Astrocyte (in vitro differentiated cells and primary cell): ENCODE results near the gene PPP1R9A. TPM values are rescaled to one million over a fixed set of nuclear protein-coding genes. Genes with fewer than 3 reads are reported as not detected.

Experiments
- DNase-seq: peaks from one replicate; pipeline ENCODE4 v3.0.0-alpha.2; 2010; ENCODE audit warnings: low read depth
- FAIRE-seq: peaks from 2 replicates; lab custom pipeline; 2011; peaks lifted over from hg19 to GRCh38; lab: Jason Lieb, UNC
- H2AFZ ChIP-seq: 2 replicates; pipeline ENCODE4 v1.6.0; 2012; ENCODE audit warnings: low read depth, low read length, inconsistent platforms
- H3K27ac ChIP-seq: 2 replicates; pipeline ENCODE4 v1.5.1; 2011; ENCODE audit warnings: low read depth, low read length, inconsistent platforms
- H3K27me3 ChIP-seq: 2 replicates; pipeline ENCODE4 v1.6.0; 2011; ENCODE audit warnings: low read length, inconsistent platforms; ENCODE audit not compliant: insufficient read depth
- H3K36me3 ChIP-seq: 2 replicates; pipeline ENCODE4 v1.5.1; 2011; ENCODE audit warnings: low read length, inconsistent platforms; ENCODE audit not compliant: insufficient read depth
- H3K4me1 ChIP-seq: 2 replicates; pipeline ENCODE4 v1.5.1; 2011; ENCODE audit warnings: low read length, inconsistent platforms; ENCODE audit not compliant: insufficient read depth
- H3K4me2 ChIP-seq: 2 replicates; pipeline ENCODE4 v1.6.0; 2012; ENCODE audit warnings: low read length, inconsistent platforms
- H3K4me3 ChIP-seq: 2 replicates; pipeline ENCODE4 v1.5.1; 2011; ENCODE audit warnings: low read depth, mild to moderate bottlenecking, low read length, inconsistent platforms; ENCODE audit not compliant: insufficient read depth
- H3K79me2 ChIP-seq: 2 replicates; pipeline ENCODE4 v1.6.0; 2012; ENCODE audit warnings: mild to moderate bottlenecking, low read length, inconsistent platforms; ENCODE audit not compliant: insufficient read depth
- H3K9ac ChIP-seq: 2 replicates; pipeline ENCODE4 v1.6.0; 2012; ENCODE audit warnings: mild to moderate bottlenecking, low read length, inconsistent platforms
- H3K9me3 ChIP-seq: 2 replicates; pipeline ENCODE4 v1.5.1; 2012; ENCODE audit warnings: low read depth, mild to moderate bottlenecking, low read length, inconsistent platforms; ENCODE audit not compliant: insufficient read depth
- H4K20me1 ChIP-seq: 2 replicates; pipeline ENCODE4 v1.6.0; 2012; ENCODE audit warnings: low read length, inconsistent platforms; ENCODE audit not compliant: insufficient read depth
- H3K27ac Mint-ChIP-seq: one replicate; pipeline ENCODE4 v1.8.0; 2021; ENCODE audit warnings: mild to moderate bottlenecking, mixed read lengths; ENCODE audit not compliant: unreplicated experiment
- H3K27me3 Mint-ChIP-seq: one replicate; pipeline ENCODE4 v1.8.0; 2021; ENCODE audit warnings: low read depth, mixed read lengths; ENCODE audit not compliant: unreplicated experiment
- H3K36me3 Mint-ChIP-seq: one replicate; pipeline ENCODE4 v1.8.0; 2021; ENCODE audit warnings: low read depth, mixed read lengths; ENCODE audit not compliant: unreplicated experiment
- H3K4me1 Mint-ChIP-seq: one replicate; pipeline ENCODE4 v1.8.0; 2021; ENCODE audit warnings: low read depth, mixed read lengths; ENCODE audit not compliant: unreplicated experiment
- H3K4me3 Mint-ChIP-seq: one replicate; pipeline ENCODE4 v1.8.0; 2021; ENCODE audit warnings: mild to moderate bottlenecking, moderate library complexity, mixed read lengths; ENCODE audit not compliant: unreplicated experiment
- H3K9me3 Mint-ChIP-seq: one replicate; pipeline ENCODE4 v1.8.0; 2021; ENCODE audit warnings: mild to moderate bottlenecking, mixed read lengths; ENCODE audit not compliant: unreplicated experiment
- EZH2 ChIP-seq: IDR thresholded peaks from 2 replicates; pipeline ENCODE4 v1.6.1; 2012; ENCODE audit warnings: mild to moderate bottlenecking, low read length, inconsistent platforms; ENCODE audit not compliant: insufficient read depth
- total RNA-seq: library from RNA; stranded (reverse); gene quantifications from 2 replicates; pipeline ENCODE4 v1.2.1, GENCODE V29; 2021
- TF ChIP-seq, protein P1 (sequence below): IDR thresholded peaks from 2 replicates; pipeline ENCODE4 v1.5.1; 2011; ENCODE audit warnings: low read depth, mild to moderate bottlenecking, inconsistent platforms, low read length, moderate library complexity; ENCODE audit not compliant: insufficient read depth

Gene PPP1R9A
- total RNA-seq, 1 donor from 2014 or later: 7.5 TPM

- Histone ChIP-seq H4K20me1 (no peaks in the 10 kb centered on the region), H2AFZ (no peak overlapping the region), H3K9me3 (no peaks in the 10 kb centered on the region), H3K4me1 (no peaks in the 10 kb centered on the region), H3K4me2 (no peak overlapping the region), H3K36me3 (no peaks in the 10 kb centered on the region), H3K79me2 (no peaks in the 10 kb centered on the region), H3K9ac (no peak overlapping the region), H3K4me3 (no peak overlapping the region), H3K27me3 (no peaks in the 10 kb centered on the region), H3K27ac (no peak overlapping the region)
- FAIRE-seq: no peak
- no peak for TF ChIP-seq EZH2
- TF ChIP-seq, protein P1, sequence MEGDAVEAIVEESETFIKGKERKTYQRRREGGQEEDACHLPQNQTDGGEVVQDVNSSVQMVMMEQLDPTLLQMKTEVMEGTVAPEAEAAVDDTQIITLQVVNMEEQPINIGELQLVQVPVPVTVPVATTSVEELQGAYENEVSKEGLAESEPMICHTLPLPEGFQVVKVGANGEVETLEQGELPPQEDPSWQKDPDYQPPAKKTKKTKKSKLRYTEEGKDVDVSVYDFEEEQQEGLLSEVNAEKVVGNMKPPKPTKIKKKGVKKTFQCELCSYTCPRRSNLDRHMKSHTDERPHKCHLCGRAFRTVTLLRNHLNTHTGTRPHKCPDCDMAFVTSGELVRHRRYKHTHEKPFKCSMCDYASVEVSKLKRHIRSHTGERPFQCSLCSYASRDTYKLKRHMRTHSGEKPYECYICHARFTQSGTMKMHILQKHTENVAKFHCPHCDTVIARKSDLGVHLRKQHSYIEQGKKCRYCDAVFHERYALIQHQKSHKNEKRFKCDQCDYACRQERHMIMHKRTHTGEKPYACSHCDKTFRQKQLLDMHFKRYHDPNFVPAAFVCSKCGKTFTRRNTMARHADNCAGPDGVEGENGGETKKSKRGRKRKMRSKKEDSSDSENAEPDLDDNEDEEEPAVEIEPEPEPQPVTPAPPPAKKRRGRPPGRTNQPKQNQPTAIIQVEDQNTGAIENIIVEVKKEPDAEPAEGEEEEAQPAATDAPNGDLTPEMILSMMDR: no peak
- Mint-ChIP-seq H3K4me1 (peaks cover 2% of the 10 kb centered on the region), H3K9me3 (no peaks in the 10 kb centered on the region), H3K27ac (no peak overlapping the region), H3K4me3 (no peak overlapping the region), H3K36me3 (peaks cover 2% of the 10 kb centered on the region), H3K27me3 (no peaks in the 10 kb centered on the region)
- no peak for DNase-seq
Measured at GRCh38 chr7:95245828-95246500, 338.6 kb downstream of the PPP1R9A start.

GRCh38 chr7:95246831-95247370 is 339.5 kb downstream of the PPP1R9A start:
- Histone ChIP-seq H3K4me3 (peak overlapping the region; percentile 18), H3K27ac (no peak overlapping the region), H2AFZ (peak overlapping the region; percentile 15), H3K36me3 (no peaks in the 10 kb centered on the region), H3K9ac (no peak overlapping the region), H4K20me1 (no peaks in the 10 kb centered on the region), H3K9me3 (no peaks in the 10 kb centered on the region), H3K4me1 (no peaks in the 10 kb centered on the region), H3K4me2 (peak overlapping the region; percentile 56), H3K79me2 (no peaks in the 10 kb centered on the region), H3K27me3 (no peaks in the 10 kb centered on the region)
- Mint-ChIP-seq H3K9me3 (no peaks in the 10 kb centered on the region), H3K27ac (no peak overlapping the region), H3K4me3 (no peak overlapping the region), H3K27me3 (no peaks in the 10 kb centered on the region), H3K4me1 (peaks cover 2% of the 10 kb centered on the region), H3K36me3 (peaks cover 2% of the 10 kb centered on the region)
- TF ChIP-seq EZH2: no peak
- TF ChIP-seq, protein P1: peak; percentile 90
- DNase-seq: peak; percentile 62
- peak; percentile 54 for FAIRE-seq

- no peaks in the 10 kb centered on the region for H3K27me3 Mint-ChIP-seq
- H3K9me3 Mint-ChIP-seq: no peaks in the 10 kb centered on the region
- DNase-seq (no peak), FAIRE-seq (no peak)
- no peak overlapping the region for H3K27ac ChIP-seq
- H3K27me3 ChIP-seq: no peaks in the 10 kb centered on the region
- no peaks in the 10 kb centered on the region for H3K36me3 ChIP-seq
- H4K20me1 ChIP-seq: no peaks in the 10 kb centered on the region
- H3K4me3 ChIP-seq: no peak overlapping the region
- H3K27ac Mint-ChIP-seq: peak overlapping the region; percentile 66
- no peaks in the 10 kb centered on the region for H3K9me3 ChIP-seq
- peaks cover 2% of the 10 kb centered on the region for H3K36me3 Mint-ChIP-seq
- no peak overlapping the region for H3K9ac ChIP-seq
- no peak overlapping the region for H2AFZ ChIP-seq
- H3K4me3 Mint-ChIP-seq: no peak overlapping the region
- no peaks in the 10 kb centered on the region for H3K79me2 ChIP-seq
- no peak for TF ChIP-seq EZH2
- TF ChIP-seq, protein P1: no peak
- H3K4me1 ChIP-seq: no peaks in the 10 kb centered on the region
- peaks cover 2% of the 10 kb centered on the region for H3K4me1 Mint-ChIP-seq
- H3K4me2 ChIP-seq: no peak overlapping the region
Measured at GRCh38 chr7:95250571-95250970, 343.2 kb downstream of the PPP1R9A start.
